Upper lobe of left lung (tissue), 6 donors: ENCODE measurements around the gene GJB2. TPM values are rescaled to one million over a fixed set of nuclear protein-coding genes. Genes with fewer than 3 reads are reported as not detected.

Source experiments
- ATAC-seq, 2 donors: fragments of 200-7000 bp; cut with Tn5 transposase; one replicate each; pipeline ENCODE4 v1.9.1; 2022; ENCODE audit warnings: mild to moderate bottlenecking in 2 of 2, moderate library complexity in 2 of 2; ENCODE audit not compliant: low FRiP score in 2 of 2
- DNase-seq, 2 donors: peaks; one replicate each; pipeline ENCODE4 v3.0.0-alpha.2; 2019 to 2020
- H3K27ac ChIP-seq, 4 donors: fragments of 200-600 bp; sonication (generic); one replicate each; pipeline ENCODE4 v1.5.1; 2016 to 2019
- H3K27me3 ChIP-seq, 4 donors: fragments of 200-600 bp; sonication (generic); one replicate each; pipeline ENCODE4 v1.5.1; 2017 to 2019
- H3K36me3 ChIP-seq, 4 donors: fragments of 200-600 bp; sonication (generic); one replicate each; pipeline ENCODE4 v1.5.1; 2016 to 2019
- H3K4me1 ChIP-seq, 4 donors: fragments of 200-600 bp; sonication (generic); one replicate each; pipeline ENCODE4 v1.5.1; 2018 to 2019
- H3K4me3 ChIP-seq, 4 donors: fragments of 200-600 bp; sonication (generic); one replicate each; pipeline ENCODE4 v1.5.1; 2017 to 2019; ENCODE audit warnings: mild to moderate bottlenecking in 2 of 4, moderate library complexity in 1 of 4
- H3K9me3 ChIP-seq, 4 donors: fragments of 200-600 bp; sonication (generic); one replicate each; pipeline ENCODE4 v1.5.1; 2018 to 2019
- CTCF ChIP-seq, 6 experiments: fragments of 450-650 bp in 4 of 6; fragments of 200-600 bp in 2 of 6; sonication (generic) in 2 of 6; IDR thresholded peaks; one replicate each; pipeline ENCODE4 v1.5.1; 2016 to 2019; ENCODE audit warnings: antibody characterized with exemption in 6 of 6
- EP300 ChIP-seq, 4 donors: sonication (generic); formaldehyde crosslinking; IDR thresholded peaks; one replicate each; pipeline ENCODE4 v1.5.1; 2017; ENCODE audit warnings: antibody characterized with exemption in 4 of 4, control low read depth in 2 of 4
- POLR2A ChIP-seq, 4 donors: fragments of 450-650 bp; IDR thresholded peaks; one replicate each; pipeline ENCODE4 v1.5.1; 2016 to 2017; ENCODE audit warnings: antibody characterized with exemption in 4 of 4, mild to moderate bottlenecking in 2 of 4
- POLR2AphosphoS5 ChIP-seq, 2 donors: sonication (generic); formaldehyde crosslinking; IDR thresholded peaks; one replicate each; pipeline ENCODE4 v1.5.1; 2017; ENCODE audit warnings: antibody characterized with exemption in 2 of 2
- WGBS, 2 donors: methylation state at CpG; one replicate each; pipeline ENCODE4 v1.1.5; 2017 to 2018; 5-methylcytosine and 5-hydroxymethylcytosine counted together
- total RNA-seq, 6 donors: library from RNA; depleted of rRNA in 4 of 6; stranded (reverse); fragments of >200 nt in 4 of 6; gene quantifications; one replicate each; pipeline versions ENCODE4 v1.1.0 to v1.2.1, GENCODE V29; 2016 to 2021
- donor health status: DM: no; HTN: no; CAD: no; lungs with moderate emphysema.
- donor health status: DM: no; HTN: yes; CAD: no; lungs with severe emphysema.

GJB2 gene
- total RNA-seq, 6 donors from 2014 or later: 0.31 to 1.5 (median 0.76) TPM; not detected in 1

DNA sequence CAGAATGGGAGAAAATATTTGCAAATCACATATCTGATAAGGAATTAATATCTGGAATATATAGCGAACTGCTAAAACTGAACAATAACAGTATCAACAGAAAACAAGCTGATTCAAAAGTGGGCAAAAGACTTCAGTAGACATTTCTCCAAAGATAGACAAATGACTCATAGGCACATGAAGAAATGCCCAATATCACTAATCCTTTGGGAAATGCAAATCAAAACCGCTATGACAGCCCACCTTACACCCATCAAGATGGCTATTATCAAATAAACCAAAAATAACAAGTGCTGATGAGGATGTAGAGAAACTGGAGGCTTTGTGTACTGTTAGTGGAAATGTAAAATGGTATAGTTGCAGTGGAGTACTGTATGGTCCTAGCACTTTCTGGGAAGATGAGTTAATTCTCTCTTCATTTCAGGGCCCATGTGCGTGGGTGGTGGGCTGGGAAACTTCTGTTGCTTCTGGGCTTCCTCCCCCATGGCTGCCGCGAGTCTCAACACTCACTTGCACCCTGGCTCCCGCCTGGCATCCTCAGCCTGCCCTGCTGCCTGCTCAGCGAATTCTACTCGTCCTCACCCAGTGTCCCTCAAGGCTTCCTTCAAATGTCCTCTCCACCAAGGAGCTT lies 19.5 kb downstream of the GJB2 start:
- H3K4me3 ChIP-seq: no peak overlapping the region
- peak in 1 of 2 donors; percentile 18 for DNase-seq
- 82 to 94% methylated on average over 8 of the region's 8 CpGs for WGBS, 2 donors
- TF ChIP-seq POLR2AphosphoS5 (IDR thresholded peaks at IDR 0.05): no peak
- TF ChIP-seq CTCF (IDR thresholded peaks at IDR 0.05): no peak
- no peak for TF ChIP-seq POLR2A (IDR thresholded peaks at IDR 0.05)
- TF ChIP-seq EP300 (IDR thresholded peaks at IDR 0.05): no peak
- H3K27ac ChIP-seq: no peak overlapping the region
- peaks cover 4 to 17% (median 14%) of the 10 kb centered on the region in 4 donors for H3K4me1 ChIP-seq
- H3K27me3 ChIP-seq: peaks cover 0 to 11% (median 2%) of the 10 kb centered on the region in 4 donors
- no peaks in the 10 kb centered on the region for H3K36me3 ChIP-seq
- no peaks in the 10 kb centered on the region for H3K9me3 ChIP-seq
- no peak for ATAC-seq

DNA sequence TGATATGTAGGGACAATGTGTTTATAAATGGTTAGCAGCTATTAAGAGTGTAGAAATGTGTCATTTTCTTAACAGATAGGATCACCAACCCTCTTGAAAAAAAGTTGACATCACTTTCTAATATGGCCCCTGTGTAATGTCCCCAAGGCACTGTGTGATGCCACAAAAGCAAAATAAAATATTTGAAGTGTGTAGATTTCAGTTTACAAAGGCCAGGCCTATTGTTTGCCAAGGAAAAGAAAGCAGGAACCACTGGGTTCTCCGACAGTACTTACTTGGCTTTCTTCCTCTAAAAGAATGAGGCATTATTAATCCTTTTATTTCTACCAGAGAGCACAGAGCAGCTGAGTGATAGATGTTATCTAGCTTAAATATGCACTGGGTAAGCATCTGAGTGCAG lies 21.4 kb downstream of the GJB2 start:
- no peak overlapping the region for H3K4me3 ChIP-seq
- ATAC-seq (no peak), DNase-seq (no peak)
- whole genome bisulfite sequencing, 2 donors: 54 to 67% methylated on average over 1 of the region's 1 CpG
- peaks cover 0 to 4% (median 0%) of the 10 kb centered on the region in 4 donors for H3K27me3 ChIP-seq
- no peak overlapping the region for H3K27ac ChIP-seq
- no peaks in the 10 kb centered on the region for H3K36me3 ChIP-seq
- H3K4me1 ChIP-seq: peaks cover 4 to 17% (median 10%) of the 10 kb centered on the region in 4 donors
- no peaks in the 10 kb centered on the region for H3K9me3 ChIP-seq
- TF ChIP-seq EP300 (IDR thresholded peaks at IDR 0.05): no peak
- no peak for TF ChIP-seq POLR2AphosphoS5 (IDR thresholded peaks at IDR 0.05)
- TF ChIP-seq CTCF (IDR thresholded peaks at IDR 0.05): no peak
- no peak for TF ChIP-seq POLR2A (IDR thresholded peaks at IDR 0.05)

- 83 to 87% methylated on average over 5 of the region's 5 CpGs for WGBS, 2 donors
- DNase-seq (no peak), ATAC-seq (no peak)
- Histone ChIP-seq H3K27me3 (peaks cover 0 to 4% (median 0%) of the 10 kb centered on the region in 4 donors), H3K36me3 (no peaks in the 10 kb centered on the region), H3K27ac (no peak overlapping the region), H3K4me1 (peaks cover 4 to 13% (median 10%) of the 10 kb centered on the region in 4 donors), H3K9me3 (no peaks in the 10 kb centered on the region), H3K4me3 (no peak overlapping the region)
- no peak for TF ChIP-seq POLR2A (IDR thresholded peaks at IDR 0.05)
- TF ChIP-seq EP300 (IDR thresholded peaks at IDR 0.05): no peak
- no peak for TF ChIP-seq CTCF (IDR thresholded peaks at IDR 0.05)
- no peak for TF ChIP-seq POLR2AphosphoS5 (IDR thresholded peaks at IDR 0.05)
Measured at GRCh38 chr13:20170921-20171320, 21.8 kb downstream of the GJB2 start.

DNA sequence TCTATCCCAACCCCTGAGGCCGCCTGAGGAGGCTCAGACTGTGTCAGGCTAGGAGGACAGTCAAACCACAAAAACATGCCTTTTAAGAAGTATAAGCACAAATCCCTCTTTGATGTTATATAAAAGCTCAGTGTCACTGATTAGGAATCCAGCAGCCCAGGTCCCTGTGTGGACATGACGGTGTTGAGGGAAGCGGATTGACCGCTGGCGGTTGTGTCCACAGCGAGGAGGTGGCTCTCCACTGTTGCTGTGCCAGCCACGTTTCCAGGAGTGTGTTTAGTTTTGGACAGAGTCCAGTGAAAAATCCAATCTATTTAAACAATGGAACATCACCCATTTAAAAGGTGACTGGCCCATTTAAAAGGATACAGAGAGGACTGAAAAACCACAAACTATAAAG lies 24.3 kb downstream of the GJB2 start:
- Histone ChIP-seq H3K27ac (no peak overlapping the region), H3K27me3 (peaks cover 0 to 4% (median 0%) of the 10 kb centered on the region in 4 donors), H3K9me3 (no peaks in the 10 kb centered on the region), H3K4me3 (no peak overlapping the region), H3K36me3 (no peaks in the 10 kb centered on the region), H3K4me1 (no peaks in the 10 kb centered on the region)
- 75 to 77% methylated on average over 7 of the region's 7 CpGs for WGBS, 2 donors
- TF ChIP-seq CTCF (IDR thresholded peaks at IDR 0.05) (no peak), POLR2A (IDR thresholded peaks at IDR 0.05) (no peak), POLR2AphosphoS5 (IDR thresholded peaks at IDR 0.05) (no peak), EP300 (IDR thresholded peaks at IDR 0.05) (no peak)
- DNase-seq (peak in 1 of 2 donors; percentile 22), ATAC-seq (no peak)
